ENCODE results near the gene DHRSX.
"Not testable (repeated sequence)": the region's sequence is repeated elsewhere in the genome, so short reads cannot be mapped to it uniquely, and the experiment has no call there.

The DHRSX gene

DNA sequence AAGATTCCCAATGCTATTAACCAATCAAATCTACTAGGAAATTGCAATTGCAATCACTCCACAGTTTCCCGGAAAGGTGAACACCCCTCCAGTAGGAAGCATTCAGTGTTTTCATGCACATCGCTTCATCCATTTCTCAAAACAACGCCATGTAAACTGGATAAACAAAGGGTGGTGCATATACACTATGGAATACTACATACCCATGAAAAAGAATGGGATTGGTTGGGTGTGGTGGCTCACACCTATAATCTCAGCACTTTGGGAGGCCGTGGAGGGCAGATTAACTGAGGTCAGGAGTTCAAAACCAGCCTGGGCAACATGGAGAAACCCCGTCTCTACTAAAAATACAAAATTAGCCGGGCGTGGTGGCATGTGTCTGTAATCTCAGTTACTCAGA, 29.1 kb downstream of the DHRSX start:
- no peak for FAIRE-seq

DNA sequence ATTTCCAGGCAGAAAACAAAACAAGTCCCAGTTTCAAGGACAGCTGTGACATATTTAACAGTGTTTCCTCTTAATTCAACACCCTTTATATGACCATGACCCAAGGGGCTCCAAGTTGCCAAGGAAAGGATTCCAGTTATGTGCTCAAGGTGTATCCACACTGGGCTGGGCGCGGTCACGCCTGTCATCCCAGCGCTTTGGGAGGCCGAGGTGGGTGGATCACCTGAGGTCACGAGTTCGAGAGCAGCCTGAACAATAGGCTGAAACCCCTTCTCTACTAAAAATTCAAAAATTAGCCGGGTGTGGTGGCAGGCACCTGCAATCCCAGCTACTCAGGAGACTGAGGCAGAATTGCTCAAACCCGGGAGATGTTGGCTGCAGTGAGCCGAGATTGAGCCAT, 29.6 kb downstream of the DHRSX start:
- FAIRE-seq = not testable (repeated sequence)

DNA sequence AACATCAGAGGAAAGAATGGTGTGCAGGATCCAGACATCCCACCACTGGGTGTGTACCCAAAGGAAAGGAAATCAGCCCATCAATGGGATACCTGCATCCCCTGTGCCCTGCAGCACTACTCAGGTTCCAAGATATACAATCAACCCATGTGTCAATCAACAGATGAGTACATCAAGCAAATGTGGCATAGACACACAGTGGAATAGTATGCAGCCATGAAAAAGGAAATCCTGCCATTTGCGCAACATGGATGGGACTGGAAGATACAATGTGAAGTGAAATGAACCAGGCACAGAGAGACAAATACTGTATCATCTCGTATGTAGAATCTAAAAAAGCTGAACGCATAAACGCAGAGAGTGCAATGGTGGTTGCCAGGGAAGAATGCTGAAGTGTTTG, 30.9 kb downstream of the DHRSX start:
- not testable (repeated sequence) for FAIRE-seq

DNA sequence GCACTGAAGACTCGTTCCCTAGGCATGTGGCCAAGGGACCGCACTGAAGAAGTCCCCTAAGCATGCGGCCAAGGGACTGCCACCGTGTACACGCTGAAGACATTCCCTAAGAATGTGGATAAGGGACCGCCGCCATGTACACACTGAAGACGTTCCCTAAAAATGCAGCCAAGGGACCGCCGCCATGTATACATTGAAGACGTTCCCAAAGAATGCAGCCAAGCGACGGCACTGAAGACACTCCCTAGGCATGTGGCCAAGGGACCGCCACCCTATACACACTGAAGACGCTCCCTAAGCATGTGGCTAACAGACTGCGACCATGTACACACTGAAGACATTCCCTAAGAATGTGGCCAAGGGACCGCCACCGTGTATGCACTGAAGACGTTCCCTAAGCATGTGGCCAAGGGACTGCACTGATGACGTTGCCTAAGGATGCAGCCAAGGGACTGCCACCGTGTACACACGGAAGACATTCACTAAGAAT, 31.5 kb downstream of the DHRSX start:
- no peak for FAIRE-seq

DNA sequence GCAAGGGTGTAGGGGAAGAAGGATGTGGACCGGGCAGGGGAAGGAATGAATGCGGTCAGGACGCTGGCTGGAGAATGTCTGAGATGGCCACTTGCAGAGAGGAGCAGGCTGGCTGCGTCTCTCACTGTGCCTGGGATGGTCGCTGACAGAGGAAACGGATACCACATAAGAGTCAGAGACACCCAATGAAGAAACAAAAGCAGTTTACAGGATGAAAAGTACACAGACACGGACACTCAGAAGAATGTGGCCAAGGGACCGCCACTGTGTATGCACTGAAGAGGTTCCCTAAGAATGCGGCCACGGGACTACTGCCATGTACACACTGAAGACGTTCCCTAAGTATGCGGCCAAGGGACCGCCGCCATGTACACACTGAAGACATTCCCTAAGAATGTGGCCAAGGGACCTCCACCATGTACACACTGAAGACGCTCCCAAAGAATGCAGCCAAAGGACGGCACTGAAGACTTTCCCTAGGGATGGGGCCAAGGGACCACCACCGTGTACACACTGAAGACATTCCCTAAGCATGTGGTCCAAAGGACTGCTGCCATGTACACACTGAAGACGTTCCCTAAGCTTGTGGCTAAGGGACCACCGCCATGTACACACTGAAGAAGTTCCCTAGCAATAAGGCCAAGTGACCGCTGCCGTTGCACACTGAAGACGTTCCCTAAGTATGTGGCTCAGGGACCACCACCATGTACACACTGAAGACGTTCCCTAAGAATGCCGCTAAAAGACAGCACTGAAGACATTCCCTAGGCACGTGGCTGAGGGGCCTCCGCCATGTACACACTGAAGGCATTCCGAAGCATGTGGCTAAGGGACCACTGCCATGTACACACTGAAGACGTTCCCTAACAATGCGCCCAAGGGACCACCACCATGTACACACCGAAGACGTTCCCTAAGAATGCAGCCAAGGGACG, 32.2 kb downstream of the DHRSX start:
- FAIRE-seq = no peak

DNA sequence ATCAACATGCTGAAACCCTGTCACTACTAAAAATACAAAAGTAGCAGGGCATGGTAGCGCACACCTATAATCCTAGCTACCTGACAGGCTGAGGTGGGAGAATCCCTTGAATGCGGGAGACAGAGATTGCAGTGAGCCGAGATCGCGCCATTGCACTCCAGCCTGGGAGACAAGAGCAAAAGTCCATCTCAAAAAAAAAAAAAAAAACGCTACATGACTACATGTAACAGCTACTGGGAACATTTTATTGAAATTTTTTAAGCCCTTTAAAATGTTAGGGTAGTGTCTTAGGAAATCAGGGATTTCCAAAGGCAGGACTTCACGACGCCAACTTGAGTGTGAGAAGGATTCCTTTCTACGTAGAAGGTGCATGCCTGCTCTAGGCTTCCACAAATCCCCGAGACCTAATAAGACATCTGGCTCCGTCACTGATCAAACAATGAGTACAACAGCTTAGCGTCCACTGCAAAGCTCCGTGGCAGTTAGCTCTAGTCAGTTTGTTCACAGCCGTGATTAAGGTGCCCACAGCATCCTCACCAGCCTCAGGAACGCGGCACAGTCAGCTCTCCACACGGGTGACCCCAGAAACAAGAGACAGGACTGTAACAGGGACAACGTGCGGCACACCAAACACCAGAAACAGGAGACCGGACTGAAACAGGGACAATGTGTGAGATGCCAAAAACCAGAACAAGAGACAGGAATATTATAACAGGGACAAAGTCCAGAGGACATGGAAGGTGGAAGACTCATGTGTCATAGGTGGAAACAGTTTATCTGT, 33.7 kb downstream of the DHRSX start:
- no peak for FAIRE-seq

DNA sequence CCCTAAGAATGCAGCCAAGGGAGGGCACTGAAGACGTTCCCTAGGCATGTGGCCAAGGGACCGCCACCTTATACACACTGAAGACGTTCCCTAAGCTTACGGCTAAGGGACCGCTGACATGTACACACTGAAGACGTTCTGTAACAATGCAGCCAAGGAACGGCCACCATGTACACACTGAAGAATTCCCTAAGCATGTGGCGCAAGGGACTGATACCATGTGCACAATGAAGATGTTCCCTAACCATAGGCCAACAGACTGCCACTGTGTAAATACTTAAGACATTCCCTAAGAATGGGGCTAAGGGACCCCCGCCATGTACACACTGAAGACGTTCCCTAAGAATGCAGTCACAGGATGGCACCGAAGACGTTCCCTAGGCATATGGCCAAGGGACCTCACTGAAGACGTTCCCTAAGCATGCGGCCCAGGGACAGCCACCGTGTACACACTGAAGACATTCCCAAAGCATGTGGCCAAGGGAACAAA, 36.1 kb downstream of the DHRSX start:
- no peak for FAIRE-seq

DNA sequence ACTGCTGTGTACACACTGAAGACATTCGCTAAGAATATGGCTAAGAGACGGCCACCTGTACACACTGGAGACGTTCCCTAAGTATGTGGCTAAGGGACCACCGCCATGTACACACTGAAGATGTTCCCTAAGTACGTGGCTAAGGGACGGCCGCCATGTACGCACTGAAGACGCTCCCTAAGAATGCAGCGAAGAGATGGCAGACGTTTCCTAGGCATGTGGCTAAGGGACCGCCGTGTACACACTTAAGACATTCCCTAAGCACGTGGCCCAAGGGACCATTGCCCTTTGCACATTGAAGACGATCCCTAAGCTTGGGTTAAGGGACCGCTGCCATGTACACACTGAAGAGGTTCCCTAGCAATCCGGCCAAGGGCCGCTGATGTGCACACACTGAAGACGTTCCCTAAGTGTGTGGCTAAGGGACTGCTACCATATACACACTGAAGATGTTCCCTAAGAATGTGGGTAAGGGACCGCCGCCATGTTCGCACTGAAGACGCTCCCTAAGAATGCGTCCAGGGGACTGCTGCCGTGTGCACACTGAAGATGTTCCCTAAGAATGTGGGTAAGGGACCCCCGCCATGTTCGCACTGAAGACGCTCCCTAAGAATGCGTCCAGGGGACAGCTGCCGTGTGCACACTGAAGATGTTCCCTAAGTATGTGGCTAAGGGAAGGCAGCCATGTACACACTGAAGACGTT, 36.7 kb downstream of the DHRSX start:
- no peak for FAIRE-seq

DNA sequence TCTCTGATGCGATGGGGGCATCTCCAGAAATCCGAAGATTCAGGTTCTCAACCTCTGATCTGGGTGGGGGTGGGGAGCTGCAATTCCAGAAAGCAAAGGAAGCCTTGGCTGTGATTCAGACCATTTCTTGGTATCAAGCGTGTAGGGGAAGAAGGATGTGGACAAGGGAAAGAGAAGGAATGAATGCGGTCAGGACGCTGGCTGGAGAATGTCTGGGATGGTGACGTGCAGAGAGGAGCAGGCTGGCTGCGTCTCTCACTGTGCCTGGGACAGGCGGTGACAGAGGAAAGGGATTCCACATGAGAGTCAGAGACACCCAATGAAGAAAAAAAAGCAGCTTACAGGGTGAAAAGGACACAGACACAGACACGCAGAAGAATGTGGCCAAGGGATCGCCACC, 37.3 kb downstream of the DHRSX start:
- not testable (repeated sequence) for FAIRE-seq

DNA sequence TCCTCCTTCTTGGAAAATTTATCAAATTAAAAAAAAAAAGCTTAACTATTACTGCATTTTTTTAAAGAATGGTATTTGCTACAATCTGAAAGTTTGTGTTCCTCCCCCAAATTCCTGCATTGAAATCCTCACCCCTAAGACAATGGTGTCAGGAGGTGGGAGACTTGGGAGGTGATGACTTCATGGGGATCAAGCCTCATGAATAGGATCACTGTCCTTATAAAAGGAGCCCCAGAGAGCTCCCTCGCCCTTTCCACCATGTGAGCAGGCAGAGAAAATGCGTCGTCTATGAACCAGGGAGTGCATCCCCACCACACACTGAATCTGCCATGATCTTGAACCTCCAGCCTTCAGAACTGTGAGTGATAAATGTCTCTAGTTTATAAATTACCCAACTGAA, 38.0 kb downstream of the DHRSX start:
- FAIRE-seq = no peak

DNA sequence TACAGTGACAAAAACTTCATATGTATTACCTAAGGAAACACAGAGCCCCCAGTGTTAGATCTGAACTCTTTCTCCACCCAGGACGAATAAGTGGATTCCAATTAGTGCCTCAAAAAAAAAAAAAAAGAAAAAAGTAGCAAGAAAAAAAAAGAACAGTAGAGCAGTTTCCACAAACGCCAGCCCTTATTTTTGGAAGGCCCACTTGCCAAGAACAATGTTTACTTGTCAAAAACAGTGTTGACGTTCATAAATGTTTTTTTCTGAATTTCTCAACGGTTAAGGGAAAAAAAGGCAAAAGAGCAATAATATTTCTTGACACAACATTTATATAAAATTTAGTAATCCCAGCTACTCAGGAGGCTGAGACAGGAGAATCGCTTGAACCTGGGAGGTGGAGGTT, 38.7 kb downstream of the DHRSX start:
- no peak for FAIRE-seq

DNA sequence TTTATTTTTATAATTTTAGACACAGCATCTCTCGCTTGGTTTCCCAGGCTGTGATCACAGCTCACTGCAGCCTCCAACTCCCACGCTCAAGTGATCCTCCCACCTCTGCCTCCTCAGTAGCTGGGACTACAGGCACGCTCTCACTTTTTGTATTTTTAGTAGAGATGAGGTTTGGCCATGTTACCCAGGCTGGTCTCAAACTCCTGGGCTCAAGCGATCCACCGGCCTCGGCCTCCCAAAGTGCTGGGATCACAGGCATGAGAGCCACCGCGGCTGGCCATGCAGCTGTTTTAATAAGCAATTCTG, 39.1 kb downstream of the DHRSX start:
- no peak for FAIRE-seq

DNA sequence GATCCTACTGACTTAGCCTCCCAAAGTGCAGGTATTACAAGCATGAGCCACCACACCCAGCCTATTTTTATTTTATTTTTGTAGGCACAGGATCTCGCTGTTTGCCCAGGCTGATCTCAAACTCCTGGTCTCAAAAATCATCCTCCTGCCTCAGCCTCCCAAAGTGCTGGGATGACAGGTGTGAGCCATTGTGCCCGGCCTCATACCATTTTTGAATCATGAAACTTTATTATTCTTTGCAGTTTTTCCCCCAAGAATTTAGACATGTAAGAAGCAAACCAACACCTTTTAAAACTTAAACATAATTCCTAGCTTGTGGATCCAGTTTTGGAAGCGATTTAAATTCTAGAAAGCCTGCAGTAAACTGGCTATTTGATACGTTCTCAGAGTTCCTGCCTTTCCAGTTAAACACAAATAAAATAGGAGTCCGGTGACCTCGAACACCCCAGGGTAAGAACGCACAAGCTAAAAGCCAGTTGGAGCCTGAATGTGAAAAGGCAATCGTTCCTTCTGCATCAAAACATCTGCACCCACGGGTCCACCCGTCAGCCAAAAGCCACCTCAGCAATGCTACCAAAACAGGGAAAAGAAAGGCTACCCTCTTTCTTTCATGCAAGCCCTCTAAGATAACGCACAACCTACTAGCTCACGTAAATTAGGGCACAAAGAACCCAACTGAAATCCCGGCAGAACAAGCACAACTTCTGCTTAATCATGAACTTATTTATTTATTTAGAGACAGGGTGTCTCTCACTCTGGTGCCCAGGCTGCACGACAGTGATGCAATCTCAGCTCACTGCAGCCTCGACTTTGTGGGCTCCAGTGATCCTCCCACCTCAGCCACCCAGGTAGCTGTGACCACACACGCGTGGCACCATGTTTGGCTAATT, 39.7 kb downstream of the DHRSX start:
- FAIRE-seq = not testable (repeated sequence)

DNA sequence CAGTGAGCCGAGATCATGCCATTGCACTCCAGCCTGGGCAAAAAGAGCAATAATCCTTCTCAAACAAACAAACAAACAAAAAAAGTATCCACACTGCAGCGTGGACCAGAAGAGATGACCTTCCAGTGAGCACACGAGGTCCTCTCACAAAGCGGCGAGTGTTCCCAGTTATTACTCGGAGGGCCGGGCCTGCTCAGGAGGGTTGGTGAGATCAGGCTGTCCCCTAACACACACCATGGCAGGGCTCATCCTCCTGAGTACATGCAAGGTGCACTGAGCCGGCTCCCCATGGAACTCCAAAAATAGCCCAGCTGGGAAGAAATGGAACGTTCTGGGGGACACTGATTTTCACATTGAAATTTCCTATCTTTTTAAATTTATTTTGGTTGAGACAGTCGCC, 40.7 kb downstream of the DHRSX start:
- FAIRE-seq = not testable (repeated sequence)

DNA sequence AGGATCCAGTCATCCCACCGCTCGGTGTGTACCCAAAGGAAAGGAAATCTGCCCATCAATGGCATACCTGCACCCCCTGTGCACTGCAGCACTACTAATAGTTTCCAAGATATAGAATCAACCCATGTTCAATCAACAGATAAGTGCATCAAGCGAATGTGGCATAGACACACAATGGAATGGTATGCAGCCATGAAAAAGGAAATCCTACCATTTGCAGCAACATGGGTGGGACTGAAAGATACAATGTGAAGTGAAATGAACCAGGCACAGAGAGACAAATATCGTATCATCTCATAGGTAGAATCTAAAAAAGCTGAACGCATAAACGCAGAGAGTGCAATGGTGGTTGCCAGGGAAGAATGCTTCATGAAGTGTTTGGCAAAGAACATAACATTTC, 42.5 kb downstream of the DHRSX start:
- no peak for FAIRE-seq

DNA sequence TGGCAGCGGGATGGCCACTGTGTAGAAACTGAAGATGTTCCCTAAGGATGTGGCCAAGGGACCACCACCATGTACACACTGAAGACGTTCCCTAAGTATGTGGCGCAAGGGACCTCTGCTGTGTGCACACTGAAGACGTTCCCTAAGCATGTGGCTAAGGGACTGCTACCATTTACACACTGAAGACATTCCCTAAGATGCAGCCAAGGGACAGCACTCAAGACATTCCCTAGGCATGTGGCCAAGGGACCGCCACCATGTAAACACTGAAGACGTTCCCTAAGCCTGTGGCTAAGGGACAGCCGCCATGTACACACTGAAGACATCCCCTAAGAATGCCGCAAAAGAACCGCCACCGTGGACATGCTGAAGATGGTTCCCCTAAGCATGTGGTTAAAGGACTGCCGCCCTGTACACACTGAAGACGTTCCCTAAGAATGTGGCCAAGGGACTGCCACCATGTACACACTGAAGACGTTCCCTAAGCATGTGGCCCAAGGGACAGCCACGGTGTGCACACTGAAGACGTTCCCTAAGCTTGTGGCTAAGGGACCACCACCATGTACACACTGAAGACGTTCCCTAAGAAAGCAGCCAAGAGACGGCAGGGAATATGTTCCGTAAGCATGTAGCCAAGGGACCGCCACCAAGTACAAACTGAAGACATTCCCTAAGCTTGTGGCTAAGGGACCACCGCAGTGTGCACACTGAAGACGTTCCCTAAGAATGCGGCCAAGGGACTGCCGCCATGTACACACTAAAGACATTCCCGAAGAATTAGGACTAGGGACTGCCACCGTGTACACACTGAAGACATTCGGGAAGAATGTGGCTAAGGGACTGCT, 43.3 kb downstream of the DHRSX start:
- peak; percentile 82 for FAIRE-seq

DNA sequence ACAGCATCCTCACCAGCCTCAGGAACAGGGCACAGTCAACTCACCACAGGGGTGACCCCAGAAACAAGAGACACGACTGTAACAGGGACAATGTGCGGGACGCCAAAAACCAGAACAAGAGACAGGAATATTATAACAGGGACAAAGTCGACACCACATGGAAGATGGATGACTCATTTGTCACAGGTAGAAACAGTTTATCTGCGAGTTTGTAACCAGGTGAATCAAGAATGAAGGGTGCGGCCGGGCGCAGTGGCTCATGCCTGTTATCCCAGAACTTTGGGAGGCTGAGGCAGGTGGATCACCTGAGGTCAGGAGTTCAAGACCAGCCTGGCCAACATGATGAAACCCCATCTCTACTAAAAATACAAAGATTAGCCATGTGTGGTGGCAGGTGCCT, 44.7 kb downstream of the DHRSX start:
- FAIRE-seq = not testable (repeated sequence)

DNA sequence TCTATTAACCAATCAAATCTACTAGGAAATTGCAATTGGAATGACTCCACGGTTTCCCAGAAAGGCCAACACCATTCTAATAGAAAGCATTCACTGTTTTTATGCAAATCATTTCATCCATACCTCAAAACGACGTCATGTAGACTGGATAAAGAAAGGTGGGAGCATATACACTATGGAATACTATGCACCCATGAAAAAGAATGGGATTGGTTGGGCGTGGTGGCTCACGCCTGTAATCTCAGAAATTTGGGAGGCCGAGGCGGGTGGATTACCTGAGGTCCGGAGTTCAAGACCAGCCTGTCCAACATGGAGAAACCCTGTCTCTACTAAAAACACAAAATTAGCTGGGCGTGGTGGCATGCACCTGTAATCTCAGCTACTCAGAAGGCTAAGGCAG, 46.2 kb downstream of the DHRSX start:
- not testable (repeated sequence) for FAIRE-seq

DNA sequence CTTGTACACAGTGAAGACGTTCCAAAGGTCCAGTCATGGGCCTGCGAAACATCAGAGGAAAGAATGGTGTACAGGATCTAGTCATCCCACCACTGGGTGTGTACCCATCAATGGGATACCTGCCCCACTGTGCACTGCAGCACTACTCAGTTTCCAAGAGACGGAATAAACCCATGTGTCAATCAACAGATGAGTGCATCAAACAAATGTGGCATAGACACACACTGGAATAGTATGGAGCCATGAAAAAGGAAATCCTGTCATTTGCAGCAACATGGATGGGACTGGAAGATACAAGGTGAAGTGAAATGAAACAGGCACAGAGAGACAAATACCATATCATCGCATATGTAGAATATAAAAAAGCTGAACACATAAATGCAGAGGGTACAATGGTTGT, 48.0 kb downstream of the DHRSX start:
- no peak for FAIRE-seq

DNA sequence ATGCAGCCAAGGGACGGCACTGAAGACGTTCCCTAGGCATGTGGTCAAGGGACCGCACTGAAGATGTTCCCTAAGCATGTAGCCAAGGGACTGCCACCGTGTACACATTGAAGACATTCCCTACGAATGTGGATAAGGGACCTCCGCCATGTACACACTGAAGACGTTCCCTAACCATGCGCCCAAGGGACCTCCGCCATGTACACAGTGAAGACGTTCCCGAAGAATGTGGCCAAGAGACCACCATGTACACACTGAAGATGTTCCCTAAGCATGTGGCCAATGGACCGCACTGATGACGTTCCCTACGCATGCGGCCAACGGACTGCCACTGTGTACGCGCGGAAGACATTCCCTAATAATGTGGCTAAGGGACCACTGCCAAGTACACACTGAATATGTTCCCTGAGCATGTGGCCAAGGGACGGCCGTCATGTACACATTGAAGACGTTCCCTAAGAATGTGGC, 48.4 kb downstream of the DHRSX start:
- no peak for FAIRE-seq
